Activated T-cell treated with anti-CD3 and anti-CD28 coated beads for 1 hour (primary cell): ENCODE data around the gene PTGER3.

Experiments
- DNase-seq: peaks from one replicate; pipeline ENCODE4 v3.0.0-alpha.2; 2020; ENCODE audit warnings: low read depth

Gene PTGER3

GRCh38 chr1:71049951-71050598 is 2.5 kb upstream of the PTGER3 start:
- no peak for DNase-seq

DNA sequence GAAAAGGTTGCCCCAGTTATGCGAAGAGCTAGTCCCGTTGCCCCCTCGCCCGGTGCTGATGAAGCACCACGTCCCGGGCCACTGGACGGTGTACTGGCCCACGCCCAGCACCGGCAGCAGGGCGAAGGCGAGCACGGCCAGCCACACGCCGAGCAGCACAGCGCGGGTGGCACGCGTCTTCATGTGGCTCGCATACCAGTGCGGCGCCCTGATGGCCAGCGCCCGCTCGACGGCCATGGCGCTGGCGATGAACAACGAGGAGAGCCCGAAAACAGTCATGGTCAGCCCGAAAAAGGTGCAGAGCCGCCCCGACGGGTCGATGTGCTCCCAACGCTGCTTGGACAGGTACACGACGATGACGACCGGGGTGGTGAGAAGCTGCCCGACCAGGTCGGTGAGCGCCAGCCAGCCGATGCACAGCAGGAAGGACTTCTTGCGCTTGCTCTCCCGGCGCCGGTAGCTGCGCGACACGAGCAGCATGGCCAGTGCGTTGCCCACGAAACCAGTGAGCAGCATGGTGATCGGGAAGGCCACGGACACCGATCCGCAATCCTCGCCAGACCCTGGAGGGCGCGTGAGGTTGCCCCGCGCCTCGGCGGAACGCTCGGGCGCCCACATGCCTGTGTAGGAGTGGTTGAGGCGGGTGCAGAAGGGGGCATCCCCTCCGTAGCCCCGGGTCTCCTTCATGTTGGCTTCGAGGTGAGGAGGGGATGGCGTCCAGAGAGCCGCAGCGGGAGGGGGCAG is 553 bp downstream of the PTGER3 start:
- DNase-seq = no peak

GRCh38 chr1:71045463-71046028 is 2.1 kb downstream of the PTGER3 start:
- DNase-seq = no peak

DNA sequence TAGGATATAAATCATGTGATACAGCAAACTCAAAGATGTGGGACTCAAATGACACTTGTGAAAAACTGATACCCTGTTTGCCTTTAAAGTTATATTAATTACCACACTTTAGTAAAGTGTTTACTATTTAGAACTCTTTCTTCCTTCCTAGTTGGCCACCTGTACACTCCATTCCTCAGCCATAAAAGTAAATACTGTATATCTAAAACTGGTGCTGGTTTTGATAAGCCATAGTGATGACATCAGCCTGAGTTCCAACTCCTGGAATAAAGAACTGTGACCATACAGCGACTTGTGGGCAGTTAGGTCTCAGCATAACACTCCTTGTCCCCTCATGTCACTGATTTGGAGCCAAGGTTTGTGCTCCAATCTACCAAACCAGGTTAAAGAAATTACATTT is 2.8 kb downstream of the PTGER3 start:
- DNase-seq = no peak

DNA sequence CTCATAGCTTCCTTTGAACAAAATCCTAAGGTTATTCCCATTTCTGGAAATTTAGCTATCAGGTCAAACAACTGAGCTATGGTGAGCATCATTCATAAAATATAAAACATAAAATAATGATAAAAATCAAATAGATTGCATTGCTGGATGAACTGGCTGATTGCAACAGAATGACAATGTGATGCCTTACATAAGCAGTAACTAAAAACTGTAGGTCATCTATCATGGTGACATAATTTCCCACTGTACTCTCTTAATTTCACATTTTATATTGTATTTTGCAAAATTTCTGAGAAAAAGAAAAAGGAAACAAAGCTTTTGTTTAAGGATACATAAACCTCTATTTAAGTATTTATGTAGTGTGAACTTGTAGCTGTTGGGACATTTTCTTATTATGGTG is 4.6 kb downstream of the PTGER3 start:
- no peak for DNase-seq

DNA sequence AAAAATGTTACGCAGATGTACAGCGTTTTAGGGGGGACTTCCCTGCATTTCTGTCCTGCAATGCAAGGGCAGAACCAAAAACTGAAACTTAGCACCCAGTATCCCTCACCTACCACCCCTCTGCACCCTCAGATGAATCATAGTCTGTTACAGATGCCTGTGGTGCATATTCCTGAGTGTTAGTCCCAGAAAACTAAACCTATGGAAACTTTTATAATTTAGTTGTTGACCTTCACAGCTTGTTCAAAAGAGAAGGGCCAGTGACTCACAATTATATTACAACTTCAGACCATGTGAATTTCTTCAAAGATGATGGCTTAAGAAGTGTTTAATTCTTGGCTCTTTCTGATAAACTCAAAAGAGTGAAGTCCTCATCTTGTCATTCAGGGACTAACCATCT is 5.8 kb downstream of the PTGER3 start:
- DNase-seq = no peak

DNA sequence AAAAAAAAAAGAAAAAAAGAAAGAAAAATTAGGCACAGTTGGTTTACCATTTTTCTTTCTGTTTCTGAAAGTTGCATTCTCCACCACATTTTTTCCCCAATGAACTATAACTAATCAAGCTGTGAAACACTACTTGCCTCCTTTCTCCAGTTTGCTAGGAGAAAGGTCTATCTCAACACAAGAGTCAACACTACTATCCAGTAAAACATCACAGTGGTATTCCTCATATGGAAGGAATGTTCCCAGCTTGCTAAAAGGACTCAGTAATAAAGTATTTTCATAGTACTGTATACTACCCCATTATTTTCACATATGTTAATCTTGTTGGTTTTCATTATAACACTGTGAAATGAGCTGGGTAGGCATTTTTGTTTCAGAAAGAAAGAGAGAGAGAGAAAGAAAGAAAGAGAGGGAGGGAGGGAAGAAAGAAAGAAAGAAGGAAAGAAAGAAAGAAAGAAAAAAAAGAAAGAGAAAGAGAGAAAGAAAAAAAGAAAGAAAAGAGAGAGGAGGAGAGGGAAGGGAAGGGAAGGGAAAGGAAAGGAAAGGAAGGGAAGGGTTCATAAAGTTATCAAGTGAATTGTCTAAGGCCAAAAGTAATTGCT is 7.9 kb downstream of the PTGER3 start:
- no peak for DNase-seq

- DNase-seq = no peak
These were observed 8.7 kb downstream of the PTGER3 start for GRCh38 chr1:71038942-71039341.

GRCh38 chr1:71037829-71038620 is 9.6 kb downstream of the PTGER3 start:
- DNase-seq = no peak

DNA sequence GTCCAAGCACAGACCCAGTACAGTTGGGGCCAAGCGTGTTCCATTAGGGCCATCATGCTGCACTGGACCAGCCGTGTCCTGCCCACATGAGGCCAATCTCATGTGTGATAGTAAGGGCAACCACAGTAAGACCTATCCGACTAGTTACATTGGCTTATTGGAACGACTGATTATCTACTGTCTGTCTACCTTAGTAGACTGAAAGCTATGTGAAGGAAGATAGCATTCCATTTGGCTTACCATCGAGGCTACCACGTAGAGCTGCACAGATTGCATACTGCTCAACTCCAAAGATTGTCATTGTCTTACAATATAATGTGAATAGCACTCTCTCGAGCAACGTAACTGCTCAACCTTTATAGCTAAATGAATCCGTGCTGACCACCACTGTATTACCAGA is 10.6 kb downstream of the PTGER3 start:
- no peak for DNase-seq

DNA sequence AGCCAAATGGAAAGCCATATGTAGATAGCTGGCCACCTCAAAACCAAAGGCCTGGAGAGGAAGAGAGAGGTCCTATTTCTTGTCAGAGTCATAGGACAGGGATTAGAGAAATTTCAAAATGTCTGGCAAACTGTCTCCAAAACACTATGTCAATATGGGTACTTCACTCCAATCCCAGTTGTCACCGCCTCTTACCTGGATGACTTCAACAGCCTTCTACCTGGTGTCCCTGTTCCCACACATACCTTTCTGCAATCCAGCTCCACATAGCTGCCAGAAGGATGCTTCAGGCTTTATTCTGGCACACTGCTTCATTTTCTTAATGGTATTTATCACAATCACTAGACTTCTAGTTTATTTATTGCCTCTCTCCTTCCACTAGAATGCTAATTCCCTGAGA is 14.5 kb downstream of the PTGER3 start:
- no peak for DNase-seq

GRCh38 chr1:71031426-71031825 is 16.2 kb downstream of the PTGER3 start:
- DNase-seq = no peak

DNA sequence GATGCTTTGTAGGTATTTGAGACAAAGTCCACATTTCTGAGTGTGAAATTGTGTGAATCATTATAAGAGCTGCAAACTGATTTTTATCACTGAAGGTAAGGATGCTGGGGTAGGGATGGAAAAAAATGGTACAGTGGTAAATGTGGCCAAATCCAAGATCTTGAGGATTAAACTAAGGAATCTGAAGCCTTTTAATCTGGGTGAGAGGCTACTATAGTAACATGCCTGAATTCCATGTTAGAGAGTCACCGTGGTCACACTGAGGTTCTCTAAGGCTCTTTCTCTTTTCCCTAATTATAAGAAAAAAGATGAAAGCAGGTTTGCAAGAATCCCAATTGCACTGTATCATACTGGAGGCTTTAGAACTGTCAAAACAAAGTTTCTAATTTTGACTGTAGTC is 17.6 kb downstream of the PTGER3 start:
- no peak for DNase-seq

DNA sequence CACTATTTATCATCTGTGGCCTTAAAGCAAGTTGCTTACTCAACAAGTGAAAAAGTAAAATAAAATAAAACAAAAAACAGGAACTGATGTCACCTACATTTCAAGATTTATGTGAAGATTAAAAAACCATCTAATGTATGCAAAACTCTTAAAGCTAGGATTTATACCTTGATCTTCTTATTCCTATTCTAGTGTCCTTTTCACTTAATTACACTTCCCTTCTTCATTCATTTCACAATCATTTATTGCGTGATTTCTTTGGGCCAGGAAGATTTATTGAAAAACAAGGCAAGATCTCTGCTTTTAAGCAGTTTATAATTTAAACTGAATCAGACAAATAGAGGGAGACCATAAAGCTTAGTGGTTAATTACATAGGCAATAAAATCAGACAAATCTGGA is 18.6 kb downstream of the PTGER3 start:
- DNase-seq = no peak

DNA sequence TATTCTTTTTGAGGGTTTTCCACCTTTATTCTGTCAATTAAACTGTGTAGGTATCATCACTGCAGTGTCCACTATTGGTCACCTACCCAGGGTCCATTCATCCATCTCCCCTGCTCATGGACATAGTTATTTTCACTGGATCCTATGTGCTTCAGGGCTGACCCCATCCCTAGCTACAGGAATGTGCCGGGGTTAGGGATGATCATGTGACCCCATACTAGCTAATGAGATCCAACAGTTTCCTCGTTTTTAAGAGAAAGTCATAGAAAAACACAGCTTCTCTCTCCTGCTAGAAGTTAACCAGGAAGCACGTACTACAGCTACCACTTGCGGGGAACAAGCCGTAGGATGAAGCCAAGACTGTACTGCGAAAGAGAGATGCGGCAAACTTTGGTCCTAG is 19.6 kb downstream of the PTGER3 start:
- no peak for DNase-seq

DNA sequence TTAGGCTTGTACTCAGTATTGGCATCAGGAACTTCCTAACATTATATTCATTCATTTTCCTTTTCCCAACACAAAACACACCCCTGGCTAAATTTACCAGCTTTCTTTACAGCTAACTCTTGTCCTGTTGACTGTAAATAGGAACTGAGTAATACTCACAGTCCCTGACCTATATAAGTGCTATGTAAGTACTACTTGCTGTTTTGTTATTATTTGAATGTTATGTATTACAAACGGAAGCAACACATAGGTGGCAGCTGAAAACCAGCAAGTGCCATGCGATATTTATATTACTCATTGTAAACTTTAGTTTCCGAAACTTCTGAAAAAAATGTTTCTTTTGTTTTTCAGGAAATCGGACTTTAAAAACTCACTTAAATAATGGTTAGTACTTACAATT is 21.5 kb downstream of the PTGER3 start:
- no peak for DNase-seq

DNA sequence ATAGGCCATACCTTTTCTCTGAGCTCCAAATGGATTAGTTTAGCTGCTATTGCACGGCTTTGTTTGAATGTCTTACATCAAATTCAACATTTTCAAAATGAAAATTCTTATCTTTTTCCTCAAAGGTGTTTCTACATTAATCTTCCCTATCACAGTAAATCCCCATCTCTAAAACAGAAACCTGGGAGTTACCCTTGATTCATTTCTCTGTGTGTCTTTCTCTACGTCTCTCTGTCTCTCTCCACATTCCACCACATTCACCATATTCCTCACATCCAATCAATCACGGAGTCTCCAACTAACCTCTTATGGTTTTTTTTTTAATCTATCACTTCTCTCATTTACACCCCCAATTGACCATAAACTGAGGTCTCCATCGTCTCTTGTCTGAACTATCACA is 24.1 kb downstream of the PTGER3 start:
- DNase-seq = no peak

DNA sequence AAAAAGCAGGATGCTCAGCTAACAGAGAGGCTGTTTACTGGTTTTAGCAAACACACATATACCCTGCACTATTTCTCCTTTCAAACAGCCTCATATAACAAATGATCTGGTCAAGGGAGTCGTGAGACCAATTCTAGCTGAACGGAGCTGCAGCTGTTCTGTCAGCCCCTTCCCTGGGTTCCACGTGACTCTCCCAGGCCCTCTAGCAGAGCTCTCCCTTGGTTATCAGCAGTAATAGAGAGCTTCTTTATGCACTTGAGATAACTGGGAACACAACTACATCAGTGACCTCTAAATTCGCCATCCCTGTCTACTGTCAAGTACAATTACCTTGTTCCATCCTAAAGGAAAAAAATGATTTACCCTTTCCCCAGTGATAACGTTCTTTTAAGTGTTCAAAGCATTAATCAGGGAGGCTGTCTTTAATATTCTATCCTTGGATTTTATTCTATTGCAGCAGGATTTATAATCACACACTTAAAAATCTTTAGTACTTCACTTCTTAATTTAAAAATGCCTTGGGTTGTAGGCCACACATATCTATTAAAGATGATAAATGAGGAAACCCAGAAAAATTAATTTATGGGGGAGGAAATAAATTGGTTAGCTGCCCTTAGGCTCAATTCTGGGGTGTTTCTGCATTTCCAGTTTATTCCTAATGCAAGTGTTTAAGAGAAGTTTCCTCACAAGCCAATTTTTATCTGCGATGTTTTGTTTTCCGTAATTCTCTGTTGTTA is 28.2 kb downstream of the PTGER3 start:
- no peak for DNase-seq

- no peak for DNase-seq
These were observed 28.8 kb downstream of the PTGER3 start for GRCh38 chr1:71018791-71019190.

DNA sequence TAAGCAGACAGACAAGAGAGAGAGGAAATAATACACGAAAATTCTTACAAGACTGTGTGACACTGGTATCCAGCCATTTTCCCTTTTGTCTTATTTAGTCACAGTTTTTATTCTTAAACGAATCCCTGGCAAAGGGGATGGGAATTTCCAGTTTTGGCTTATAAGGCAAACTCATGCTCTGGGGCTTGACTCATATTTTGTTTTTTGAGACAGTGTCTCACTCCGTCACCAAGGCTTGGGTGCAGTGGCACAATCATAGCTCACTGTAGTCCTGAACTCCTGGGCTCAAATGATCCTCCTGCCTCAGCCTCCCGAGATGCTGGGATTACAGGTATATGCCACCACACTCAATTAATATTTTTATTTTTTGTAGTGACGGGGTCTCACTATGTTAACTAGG is 31.9 kb downstream of the PTGER3 start:
- DNase-seq = no peak

DNA sequence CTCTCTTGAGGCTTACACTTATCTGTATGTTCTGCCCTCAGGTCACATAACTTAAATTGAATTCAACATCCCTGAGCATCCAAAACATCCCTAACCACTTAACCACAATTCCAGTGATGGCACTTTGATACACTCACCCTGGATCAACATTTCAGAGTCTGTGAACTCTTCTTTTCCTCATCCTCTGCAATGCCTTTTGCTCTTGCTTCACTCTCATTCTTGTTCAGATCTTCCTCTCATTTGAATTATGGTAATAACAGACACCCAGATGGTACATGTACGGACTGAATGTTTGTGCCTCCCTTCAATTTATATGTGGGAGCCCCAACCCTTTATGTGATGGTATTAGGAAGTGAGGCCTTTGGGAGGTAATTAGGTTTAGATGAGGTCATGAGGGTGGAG is 33.4 kb downstream of the PTGER3 start:
- DNase-seq = no peak
